Measurements from ENCODE around the gene FBXL5.

- TF ChIP-seq, protein P1, sequence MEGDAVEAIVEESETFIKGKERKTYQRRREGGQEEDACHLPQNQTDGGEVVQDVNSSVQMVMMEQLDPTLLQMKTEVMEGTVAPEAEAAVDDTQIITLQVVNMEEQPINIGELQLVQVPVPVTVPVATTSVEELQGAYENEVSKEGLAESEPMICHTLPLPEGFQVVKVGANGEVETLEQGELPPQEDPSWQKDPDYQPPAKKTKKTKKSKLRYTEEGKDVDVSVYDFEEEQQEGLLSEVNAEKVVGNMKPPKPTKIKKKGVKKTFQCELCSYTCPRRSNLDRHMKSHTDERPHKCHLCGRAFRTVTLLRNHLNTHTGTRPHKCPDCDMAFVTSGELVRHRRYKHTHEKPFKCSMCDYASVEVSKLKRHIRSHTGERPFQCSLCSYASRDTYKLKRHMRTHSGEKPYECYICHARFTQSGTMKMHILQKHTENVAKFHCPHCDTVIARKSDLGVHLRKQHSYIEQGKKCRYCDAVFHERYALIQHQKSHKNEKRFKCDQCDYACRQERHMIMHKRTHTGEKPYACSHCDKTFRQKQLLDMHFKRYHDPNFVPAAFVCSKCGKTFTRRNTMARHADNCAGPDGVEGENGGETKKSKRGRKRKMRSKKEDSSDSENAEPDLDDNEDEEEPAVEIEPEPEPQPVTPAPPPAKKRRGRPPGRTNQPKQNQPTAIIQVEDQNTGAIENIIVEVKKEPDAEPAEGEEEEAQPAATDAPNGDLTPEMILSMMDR (conservative IDR thresholded peaks at IDR 0.05; ENCODE audit: low read length), result no peak
- no peak for TF ChIP-seq EZH2phosphoT487 (IDR thresholded peaks at IDR 0.05; ENCODE audit: borderline replicate concordance)
Observed at GRCh38 chr4:15587649-15588048, 67.5 kb downstream of the FBXL5 start.
